Suprapubic skin (tissue), 4 donors: ENCODE data around the gene EGFL6.

Experiments
- CTCF ChIP-seq, 2 donors: fragments of 200-600 bp in 1 of 2; fragments of 450-650 bp in 1 of 2; sonication (generic) in 1 of 2; IDR thresholded peaks; one replicate each; pipeline ENCODE4 v1.5.1; 2016 to 2019; ENCODE audit warnings: antibody characterized with exemption in 2 of 2, mild to moderate bottlenecking in 1 of 2, moderate library complexity in 1 of 2
- EP300 ChIP-seq: sonication (generic); formaldehyde crosslinking; IDR thresholded peaks from one replicate; pipeline ENCODE4 v1.6.1; 2017; ENCODE audit warnings: antibody characterized with exemption
- POLR2A ChIP-seq, 2 donors: fragments of 450-650 bp; IDR thresholded peaks; one replicate each; pipeline ENCODE4 v1.6.1; 2017; ENCODE audit warnings: antibody characterized with exemption in 2 of 2, mild to moderate bottlenecking in 2 of 2, moderate library complexity in 2 of 2
- POLR2AphosphoS5 ChIP-seq, 3 donors: sonication (generic); formaldehyde crosslinking; IDR thresholded peaks; one replicate each; pipeline ENCODE4 v1.6.1; 2017; ENCODE audit warnings: antibody characterized with exemption in 3 of 3

- TF ChIP-seq CTCF (IDR thresholded peaks at IDR 0.05) = no peak
- no peak for TF ChIP-seq POLR2AphosphoS5 (IDR thresholded peaks at IDR 0.05)
- TF ChIP-seq POLR2A (IDR thresholded peaks at IDR 0.05) = no peak
- TF ChIP-seq EP300 = no peak
Measured at GRCh38 chrX:13587786-13588477, 18.5 kb downstream of the EGFL6 start.
